Prostate gland (tissue), 2 donors: Measurements from ENCODE around the gene GPN1.

Experiments used
- POLR2A ChIP-seq: fragments of 450-650 bp; IDR thresholded peaks from one replicate; pipeline ENCODE4 v1.6.1; 2016; ENCODE audit warnings: antibody characterized with exemption, mild to moderate bottlenecking
- POLR2AphosphoS5 ChIP-seq: sonication (generic); formaldehyde crosslinking; IDR thresholded peaks from one replicate; pipeline ENCODE4 v1.6.1; 2017; ENCODE audit warnings: antibody characterized with exemption
- TF ChIP-seq, protein P1 (sequence below), 4 experiments: fragments of 200-600 bp in 2 of 4; fragments of 450-650 bp in 2 of 4; sonication (generic) in 2 of 4; IDR thresholded peaks; 1 replicate in 3 of 4; 2 replicates in 1 of 4; pipeline ENCODE4 v1.5.1; 2016 to 2019; ENCODE audit warnings: antibody characterized with exemption in 4 of 4, mild to moderate bottlenecking in 2 of 4, moderate library complexity in 2 of 4

DNA sequence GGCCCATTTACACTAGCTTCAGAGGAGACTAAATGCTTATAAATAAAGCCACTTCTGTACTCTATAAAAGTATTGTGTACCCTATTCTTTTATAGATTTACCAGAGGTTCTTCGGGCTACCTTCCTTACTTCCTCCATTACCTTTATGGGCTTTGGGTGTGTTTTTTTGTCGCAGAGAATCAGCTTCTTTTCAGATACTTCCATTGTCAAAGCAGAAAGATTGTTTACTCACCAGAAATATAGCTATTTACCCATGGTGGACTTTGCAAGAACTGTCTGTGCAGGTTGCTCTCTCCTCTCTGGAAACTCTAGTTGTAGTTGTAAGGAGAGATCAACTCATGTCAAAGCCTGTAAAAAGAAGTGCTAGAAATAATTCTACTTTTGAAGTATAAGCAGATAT lies 14.9 kb upstream of the GPN1 start:
- TF ChIP-seq, protein P1, sequence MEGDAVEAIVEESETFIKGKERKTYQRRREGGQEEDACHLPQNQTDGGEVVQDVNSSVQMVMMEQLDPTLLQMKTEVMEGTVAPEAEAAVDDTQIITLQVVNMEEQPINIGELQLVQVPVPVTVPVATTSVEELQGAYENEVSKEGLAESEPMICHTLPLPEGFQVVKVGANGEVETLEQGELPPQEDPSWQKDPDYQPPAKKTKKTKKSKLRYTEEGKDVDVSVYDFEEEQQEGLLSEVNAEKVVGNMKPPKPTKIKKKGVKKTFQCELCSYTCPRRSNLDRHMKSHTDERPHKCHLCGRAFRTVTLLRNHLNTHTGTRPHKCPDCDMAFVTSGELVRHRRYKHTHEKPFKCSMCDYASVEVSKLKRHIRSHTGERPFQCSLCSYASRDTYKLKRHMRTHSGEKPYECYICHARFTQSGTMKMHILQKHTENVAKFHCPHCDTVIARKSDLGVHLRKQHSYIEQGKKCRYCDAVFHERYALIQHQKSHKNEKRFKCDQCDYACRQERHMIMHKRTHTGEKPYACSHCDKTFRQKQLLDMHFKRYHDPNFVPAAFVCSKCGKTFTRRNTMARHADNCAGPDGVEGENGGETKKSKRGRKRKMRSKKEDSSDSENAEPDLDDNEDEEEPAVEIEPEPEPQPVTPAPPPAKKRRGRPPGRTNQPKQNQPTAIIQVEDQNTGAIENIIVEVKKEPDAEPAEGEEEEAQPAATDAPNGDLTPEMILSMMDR (IDR thresholded peaks at IDR 0.05): no peak
- peak; percentile 83 for TF ChIP-seq POLR2AphosphoS5
- no peak for TF ChIP-seq POLR2A
